Measurements from ENCODE around the gene RAB13. TPM values are rescaled to one million over a fixed set of nuclear protein-coding genes. Genes with fewer than 3 reads are reported as not detected.
"Not testable (repeated sequence)": the region's sequence is repeated elsewhere in the genome, so short reads cannot be mapped to it uniquely, and the experiment has no call there.

The RAB13 gene
- total and polyA plus RNA-seq, 2 of the 8 experiments (the other 6 are each of a cell fraction or from before 2014, with no cell fraction given), result 70.5 to 157 TPM

DNA sequence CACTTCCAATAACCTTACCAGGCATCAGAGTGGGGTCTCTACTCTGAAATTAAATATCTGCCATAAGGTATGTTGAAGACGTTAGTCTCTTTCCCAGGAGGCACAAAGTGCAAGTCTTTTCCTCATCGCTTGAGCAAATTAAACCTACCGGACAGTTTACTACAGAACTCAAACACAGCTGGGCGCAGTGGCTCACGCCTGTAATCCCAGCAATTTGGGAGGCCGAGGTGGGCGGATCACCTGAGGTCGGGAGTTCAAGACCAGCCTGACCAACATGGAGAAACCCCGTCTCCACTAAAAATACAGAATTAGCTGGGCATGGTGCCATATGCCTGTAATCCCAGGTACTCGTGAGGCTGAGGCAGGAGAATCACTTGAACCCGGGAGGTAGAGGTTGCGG lies 7.0 kb downstream of the RAB13 start:
- H3K4me1 ChIP-seq (replicated peaks in 1 of 4; ENCODE audit: control insufficient read depth in 3 of 4, insufficient read depth in 4 of 4, low read length in 3 of 4); H3K27ac ChIP-seq (ENCODE audit: low read depth, low read length); H3K23ac ChIP-seq (ENCODE audit: insufficient read length); H2AFZ ChIP-seq (ENCODE audit: low read length); H2BK15ac ChIP-seq (ENCODE audit: low read length); H3K79me1 ChIP-seq (ENCODE audit: low read depth, low read length); H4K5ac ChIP-seq (ENCODE audit: insufficient read length, low read depth, low read length); H3K4me2 ChIP-seq (ENCODE audit: insufficient read depth in 1 of 2, low read depth in 2 of 2, low read length in 2 of 2); H2BK12ac ChIP-seq (ENCODE audit: low read depth, low read length); H3K18ac ChIP-seq (ENCODE audit: extremely low read depth, low read length); DNase-seq (ENCODE audit: low read depth in 1 of 2, low spot score in 2 of 2); H2AK5ac ChIP-seq (ENCODE audit: low read depth, low read length); H2BK5ac ChIP-seq (ENCODE audit: low read depth, low read length); H2BK120ac ChIP-seq (replicated peaks; ENCODE audit: low read depth, low read length); FAIRE-seq; H3K9me3 ChIP-seq (ENCODE audit: insufficient read depth in 2 of 2, low read depth in 1 of 2, low read length in 1 of 2); H3K27me3 ChIP-seq (replicated peaks in 1 of 4; ENCODE audit: control insufficient read depth in 3 of 4, extremely low read depth in 1 of 4, insufficient read depth in 3 of 4, low read length in 3 of 4); H3K56ac ChIP-seq (replicated peaks; ENCODE audit: insufficient read length, low read depth, low read length); H2BK20ac ChIP-seq (ENCODE audit: low read length); H4K91ac ChIP-seq (replicated peaks; ENCODE audit: insufficient read length, low read length); H3K4ac ChIP-seq (replicated peaks; ENCODE audit: insufficient read length, low read depth, low read length); H3K14ac ChIP-seq (ENCODE audit: insufficient read length); H4K8ac ChIP-seq (ENCODE audit: extremely low read depth, insufficient read depth, low read length); H3K9ac ChIP-seq (replicated peaks in 1 of 4; ENCODE audit: extremely low read depth in 1 of 4, low read depth in 3 of 4, low read length in 3 of 4); H4K20me1 ChIP-seq (replicated peaks in 1 of 2; ENCODE audit: control insufficient read depth in 1 of 2, insufficient read depth in 2 of 2, low read length in 2 of 2): not testable (repeated sequence)
- H3K36me3 ChIP-seq (ENCODE audit: control insufficient read depth in 2 of 4, insufficient read depth in 4 of 4, low read length in 3 of 4), result peaks cover 13 to 51% (median 36%) of the 10 kb centered on the region in 4 experiments; a peak in 7 of 8 replicates
- H3K23me2 ChIP-seq (ENCODE audit: low read depth, low read length), result peaks cover 16% of the 10 kb centered on the region
- H3K79me2 ChIP-seq (ENCODE audit: control insufficient read depth in 1 of 2, insufficient read depth in 2 of 2, low read length in 2 of 2), result peaks cover 0 to 17% of the 10 kb centered on the region in 2 experiments; a peak in 2 of 4 replicates
- H3K4me3 ChIP-seq (ENCODE audit: extremely low read depth in 1 of 4, insufficient read depth in 2 of 4, low read depth in 3 of 4, low read length in 4 of 4), result peak overlapping the region in 1 of 4 experiments; percentile 94; a peak in 1 of 8 replicates
- POLR2A ChIA-PET (ENCODE audit: partially characterized antibody), result interaction anchor here (1.0 to 15.5 kb wide), 7 partner anchors 11 to 203 kb away, joined by 4 to 276 read pairs (median 10); partner anchors contain the start of genes CREB3L4, CRTC2, DENND4B and GATAD2B
- WGBS, 2 experiments (ENCODE audit: extremely low coverage in 1 of 2, insufficient coverage in 1 of 2, insufficient read length in 1 of 2, insufficient replicate concordance in 2 of 2, low coverage in 1 of 2, low lambda C conversion rate in 2 of 2, missing lambda C conversion rate in 1 of 2), result 93% methylated on average over 12 of the region's 12 CpGs; no CpG with 5 or more reads in 1 of the 2 experiments
- CTCF ChIA-PET (ENCODE audit: partially characterized antibody), result interaction anchor here (0.6 to 2.7 kb wide), 7 partner anchors 8 to 207 kb away, joined by 3 to 29 read pairs (median 7); partner anchors contain the start of genes CREB3L4 and RAB13

All from H1 (cell line).